Fibroblast of lung (primary cell): ENCODE data around the gene ARHGEF3. TPM values are rescaled to one million over a fixed set of nuclear protein-coding genes. Genes with fewer than 3 reads are reported as not detected.

Source experiments
- DNase-seq, 2 donors: peaks; one replicate each; pipeline versions ENCODE4 v3.0.0 to v3.0.0-alpha.2; 2010; ENCODE audit warnings: low read depth in 2 of 2
- H2AFZ ChIP-seq: 2 replicates; pipeline ENCODE4 v1.5.1; 2012; ENCODE audit warnings: low read length, control low read depth, inconsistent platforms
- H3K27ac ChIP-seq: 2 replicates; pipeline ENCODE4 v1.5.1; 2011; ENCODE audit warnings: low read length, control low read depth; ENCODE audit not compliant: insufficient read depth
- H3K27me3 ChIP-seq: 2 replicates; pipeline ENCODE4 v1.5.1; 2011; ENCODE audit warnings: mild to moderate bottlenecking, low read length; ENCODE audit not compliant: control insufficient read depth, insufficient read depth
- H3K36me3 ChIP-seq: 2 replicates; pipeline ENCODE4 v1.5.1; 2011; ENCODE audit warnings: low read length; ENCODE audit not compliant: control insufficient read depth, insufficient read depth
- H3K4me1 ChIP-seq: 2 replicates; pipeline ENCODE4 v1.5.1; 2011; ENCODE audit warnings: low read length; ENCODE audit not compliant: control insufficient read depth, insufficient read depth; ENCODE audit errors: extremely low read depth
- H3K4me2 ChIP-seq: 2 replicates; pipeline ENCODE4 v1.5.1; 2011; ENCODE audit warnings: low read length, control low read depth; ENCODE audit not compliant: insufficient read depth; ENCODE audit errors: extremely low read depth
- H3K4me3 ChIP-seq, 4 experiments: fragments of 200-600 bp in 1 of 4; sonication (generic) in 1 of 4; replicated peaks in 1 of 4; 2 replicates each; pipeline ENCODE4 v1.5.1; 2011 to 2016; ENCODE audit warnings: low read length in 4 of 4, low read depth in 3 of 4, mild to moderate bottlenecking in 3 of 4, control low read depth in 2 of 4, inconsistent platforms in 1 of 4, mixed read lengths in 1 of 4; ENCODE audit not compliant: insufficient read depth in 1 of 4; ENCODE audit errors: control extremely low read depth in 1 of 4
- H3K79me2 ChIP-seq: 2 replicates; pipeline ENCODE4 v1.5.1; 2012; ENCODE audit warnings: mild to moderate bottlenecking, low read length, inconsistent platforms; ENCODE audit not compliant: control insufficient read depth, insufficient read depth
- H3K9ac ChIP-seq: 2 replicates; pipeline ENCODE4 v1.5.1; 2011; ENCODE audit warnings: mild to moderate bottlenecking, low read length, control low read depth; ENCODE audit not compliant: insufficient read depth
- H3K9me3 ChIP-seq: 2 replicates; pipeline ENCODE4 v1.5.1; 2012; ENCODE audit warnings: low read depth, low read length; ENCODE audit not compliant: control insufficient read depth, insufficient read depth
- H4K20me1 ChIP-seq: 2 replicates; pipeline ENCODE4 v1.5.1; 2011; ENCODE audit warnings: low read length; ENCODE audit not compliant: control insufficient read depth, insufficient read depth; ENCODE audit errors: extremely low read depth
- CTCF ChIP-seq, 2 donors: IDR thresholded peaks in 1 of 2; conservative IDR thresholded peaks in 1 of 2; 1 replicate in 1 of 2; 2 replicates in 1 of 2; pipeline ENCODE4 v1.5.1; 2011 to 2012; ENCODE audit warnings: low read length in 2 of 2, control low read depth in 1 of 2, inconsistent platforms in 1 of 2, low read depth in 1 of 2, mild to moderate bottlenecking in 1 of 2
- EZH2 ChIP-seq: IDR thresholded peaks from 2 replicates; pipeline ENCODE4 v1.5.1; 2012; ENCODE audit warnings: low read length, control low read depth, mild to moderate bottlenecking; ENCODE audit errors: missing control alignments
- polyA plus RNA-seq, 2 donors: library from polyadenylated mRNA; depleted of rRNA in 1 of 2; stranded (reverse) in 1 of 2; unstranded in 1 of 2; fragments of >200 nt; gene quantifications; 2 replicates each; pipeline ENCODE4 v1.2.1, GENCODE V29; 2011 to 2012; ENCODE audit warnings: missing spikeins in 1 of 2
- total RNA-seq: library from RNA; depleted of rRNA; stranded (reverse); fragments of >200 nt; gene quantifications from 2 replicates; pipeline ENCODE4 v1.2.1, GENCODE V29; 2014

ARHGEF3 gene
- total and polyA plus RNA-seq, 2 donors (not counting 1 experiment from before 2014, with no cell fraction given): 2.6 to 16.7 TPM

DNA sequence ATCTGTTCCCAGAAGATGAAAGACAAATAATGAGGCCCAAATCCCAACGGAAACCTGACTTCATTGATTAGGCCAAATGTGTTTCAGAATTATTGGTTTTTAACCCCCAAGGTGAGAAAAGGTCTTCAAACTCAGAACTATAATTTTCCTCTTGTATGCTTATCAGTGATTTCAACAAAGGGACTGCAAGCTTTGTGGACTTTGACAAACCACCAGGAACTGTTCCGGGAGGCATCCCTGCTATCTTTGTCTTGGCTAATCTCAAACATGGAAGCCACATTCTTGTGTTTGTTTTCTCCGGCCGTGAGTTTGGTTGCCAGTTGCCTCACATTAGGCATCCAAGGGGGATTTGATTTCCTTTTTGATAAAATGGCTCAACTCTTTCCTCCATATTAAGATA lies 19.5 kb downstream of the ARHGEF3 start:
- Histone ChIP-seq H3K27me3 (no peaks in the 10 kb centered on the region), H3K27ac (no peak overlapping the region), H3K4me1 (peaks cover 2% of the 10 kb centered on the region), H3K9me3 (no peaks in the 10 kb centered on the region), H3K9ac (no peak overlapping the region), H2AFZ (no peak overlapping the region), H4K20me1 (no peaks in the 10 kb centered on the region), H3K36me3 (no peaks in the 10 kb centered on the region), H3K4me2 (no peak overlapping the region), H3K79me2 (no peaks in the 10 kb centered on the region), H3K4me3 (no peak overlapping the region)
- TF ChIP-seq EZH2: no peak
- TF ChIP-seq CTCF (conservative IDR thresholded peaks at IDR 0.05 in 1 of 2, IDR thresholded peaks at IDR 0.05 in 1 of 2; ENCODE audit: low read depth in 1 of 2, low read length in 2 of 2): no peak
- no peak for DNase-seq

- Histone ChIP-seq H4K20me1 (no peaks in the 10 kb centered on the region), H3K27me3 (no peaks in the 10 kb centered on the region), H3K36me3 (no peaks in the 10 kb centered on the region), H3K79me2 (no peaks in the 10 kb centered on the region), H3K4me1 (peaks cover 2% of the 10 kb centered on the region), H3K27ac (no peak overlapping the region), H3K4me3 (no peak overlapping the region), H3K9ac (no peak overlapping the region), H3K9me3 (no peaks in the 10 kb centered on the region), H2AFZ (no peak overlapping the region), H3K4me2 (no peak overlapping the region)
- TF ChIP-seq EZH2 (no peak), CTCF (conservative IDR thresholded peaks at IDR 0.05 in 1 of 2, IDR thresholded peaks at IDR 0.05 in 1 of 2; ENCODE audit: low read depth in 1 of 2, low read length in 2 of 2) (no peak)
- DNase-seq: no peak
These were observed 20.0 kb downstream of the ARHGEF3 start for GRCh38 chr3:56781762-56782161.

DNA sequence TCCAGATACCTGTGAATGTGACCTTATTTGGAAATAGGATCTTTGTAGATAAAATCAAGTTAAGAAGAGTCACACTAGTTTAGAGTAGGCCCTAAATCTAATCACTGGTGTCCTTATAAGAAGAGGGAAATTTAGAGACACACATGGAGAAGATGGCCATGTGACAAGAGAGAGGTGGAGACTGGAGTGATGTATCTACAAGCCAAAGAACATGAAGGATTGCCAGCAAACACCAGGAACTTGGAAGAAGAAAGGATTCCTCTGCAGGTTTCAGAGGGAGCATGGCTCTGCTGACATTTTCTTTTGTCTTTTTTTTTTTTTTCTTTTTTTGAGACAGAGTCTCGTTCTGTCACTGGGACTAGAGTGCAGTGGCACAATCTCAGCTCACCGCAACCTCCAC lies 20.8 kb downstream of the ARHGEF3 start:
- Histone ChIP-seq H3K27me3 (no peaks in the 10 kb centered on the region), H3K79me2 (no peaks in the 10 kb centered on the region), H3K9me3 (no peaks in the 10 kb centered on the region), H3K36me3 (no peaks in the 10 kb centered on the region), H3K4me1 (peaks cover 2% of the 10 kb centered on the region), H4K20me1 (no peaks in the 10 kb centered on the region), H3K27ac (no peak overlapping the region), H2AFZ (no peak overlapping the region), H3K4me2 (no peak overlapping the region), H3K4me3 (no peak overlapping the region), H3K9ac (no peak overlapping the region)
- no peak for DNase-seq
- TF ChIP-seq CTCF (conservative IDR thresholded peaks at IDR 0.05 in 1 of 2, IDR thresholded peaks at IDR 0.05 in 1 of 2; ENCODE audit: low read depth in 1 of 2, low read length in 2 of 2): no peak
- TF ChIP-seq EZH2: no peak
